Hepatocyte (in vitro differentiated cells): ENCODE measurements around the gene ATAD2B. TPM values are rescaled to one million over a fixed set of nuclear protein-coding genes. Genes with fewer than 3 reads are reported as not detected.

Experiments
- DNase-seq: peaks from one replicate; pipeline ENCODE4 v3.0.0-alpha.2; 2016; ENCODE audit warnings: low spot score
- H2AFZ ChIP-seq: fragments of 200-600 bp; sonication (generic); 2 replicates; pipeline ENCODE4 v1.6.0; 2016; ENCODE audit warnings: antibody characterized with exemption, mild to moderate bottlenecking
- H3K27ac ChIP-seq: fragments of 200-600 bp; sonication (generic); 2 replicates; pipeline ENCODE4 v1.5.1; 2016; ENCODE audit warnings: mild to moderate bottlenecking
- H3K27me3 ChIP-seq: fragments of 200-600 bp; sonication (generic); 2 replicates; pipeline ENCODE4 v1.6.1; 2016
- H3K36me3 ChIP-seq: fragments of 200-600 bp; sonication (generic); replicated peaks from 2 replicates; pipeline ENCODE4 v1.5.1; 2016; ENCODE audit warnings: low read depth; ENCODE audit not compliant: insufficient read depth
- H3K4me1 ChIP-seq: fragments of 200-600 bp; sonication (generic); 2 replicates; pipeline ENCODE4 v1.5.1; 2016; ENCODE audit warnings: mild to moderate bottlenecking, moderate library complexity; ENCODE audit not compliant: insufficient read depth
- H3K4me2 ChIP-seq: fragments of 200-600 bp; sonication (generic); 2 replicates; pipeline ENCODE4 v1.6.0; 2016
- H3K4me3 ChIP-seq: fragments of 200-600 bp; sonication (generic); 2 replicates; pipeline ENCODE4 v1.5.1; 2016; ENCODE audit warnings: mild to moderate bottlenecking
- H3K79me2 ChIP-seq: fragments of 200-600 bp; sonication (generic); 2 replicates; pipeline ENCODE4 v1.6.0; 2017; ENCODE audit warnings: mild to moderate bottlenecking
- H3K9me2 ChIP-seq: fragments of 200-600 bp; sonication (generic); replicated peaks from 2 replicates; pipeline ENCODE4 v1.6.0; 2017; ENCODE audit warnings: mild to moderate bottlenecking; ENCODE audit not compliant: insufficient read depth
- H3K9me3 ChIP-seq: fragments of 200-600 bp; sonication (generic); 2 replicates; pipeline ENCODE4 v1.5.1; 2016; ENCODE audit warnings: low read depth, mild to moderate bottlenecking
- H4K20me1 ChIP-seq: fragments of 200-600 bp; sonication (generic); 2 replicates; pipeline ENCODE4 v1.6.0; 2016; ENCODE audit warnings: mild to moderate bottlenecking; ENCODE audit not compliant: insufficient read depth, poor library complexity, severe bottlenecking
- CTCF ChIP-seq: fragments of 200-600 bp; sonication (generic); IDR thresholded peaks from 2 replicates; pipeline ENCODE4 v1.5.1; 2016; ENCODE audit warnings: antibody characterized with exemption, mild to moderate bottlenecking; ENCODE audit not compliant: poor library complexity
- EZH2 ChIP-seq: fragments of 200-600 bp; sonication (generic); IDR thresholded peaks from 2 replicates; pipeline ENCODE4 v1.6.1; 2016; ENCODE audit warnings: antibody characterized with exemption, mild to moderate bottlenecking, borderline replicate concordance
- EZH2phosphoT487 ChIP-seq: fragments of 200-600 bp; sonication (generic); IDR thresholded peaks from one replicate; pipeline ENCODE4 v1.6.1; 2018; ENCODE audit warnings: antibody characterized with exemption, mild to moderate bottlenecking, low read depth, moderate library complexity; ENCODE audit not compliant: unreplicated experiment, severe bottlenecking
- WGBS: methylation state at CpG from one replicate; pipeline ENCODE4 v1.1.6; 2016; ENCODE audit warnings: low lambda C conversion rate; ENCODE audit errors: missing lambda C conversion rate; 5-methylcytosine and 5-hydroxymethylcytosine counted together
- polyA plus RNA-seq: library from polyadenylated mRNA; unstranded; fragments of >200 nt; fragmentation: Nextera tagmentation; extraction: Ambion mirVana; gene quantifications from 2 replicates; pipeline ENCODE4 v1.2.1, GENCODE V29; 2016
- total RNA-seq: library from RNA; depleted of rRNA; stranded (reverse); fragments of >200 nt; gene quantifications from 2 replicates; pipeline ENCODE4 v1.2.3, GENCODE V29; 2014

The ATAD2B gene
- total and polyA plus RNA-seq, 2 experiments from 2014 or later: 6.1 to 17.1 TPM

DNA sequence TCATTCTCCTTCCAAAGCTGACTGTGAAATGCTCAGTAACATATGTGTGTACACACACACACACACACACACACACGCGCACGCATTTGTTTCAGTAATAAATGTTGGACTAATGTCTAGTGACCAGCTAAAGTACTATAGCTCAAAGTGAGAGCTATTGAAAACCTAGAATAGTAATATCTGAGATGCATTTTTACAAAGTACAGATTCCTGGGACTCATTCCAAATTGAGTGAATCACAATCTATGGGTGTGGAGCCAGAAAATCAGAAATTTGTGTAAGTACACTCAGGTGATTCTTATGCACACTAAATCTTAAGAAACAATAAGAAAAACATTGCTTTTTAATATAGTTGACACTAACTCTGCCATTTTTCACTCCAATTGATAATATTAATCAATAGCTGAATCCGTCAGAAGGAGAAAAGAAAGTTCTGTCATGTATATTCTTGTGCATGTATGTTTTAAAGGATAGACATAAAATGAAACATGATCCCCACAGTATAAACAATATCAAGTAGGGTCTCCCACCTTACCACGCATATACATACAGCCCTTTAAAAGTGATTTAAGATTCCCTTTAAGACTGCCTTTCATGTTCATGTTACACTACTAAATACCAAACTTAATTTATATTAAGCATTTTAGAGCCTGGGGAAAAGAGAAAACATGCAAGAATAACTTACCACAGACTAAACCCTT lies 123.5 kb downstream of the ATAD2B start:
- 84% methylated on average over 5 of the region's 5 CpGs for WGBS
- no peak for TF ChIP-seq EZH2
- no peak for TF ChIP-seq EZH2phosphoT487
- TF ChIP-seq CTCF: no peak
- Histone ChIP-seq H3K27me3 (no peaks in the 10 kb centered on the region), H3K4me1 (peaks cover 7% of the 10 kb centered on the region), H3K4me3 (no peak overlapping the region), H3K79me2 (no peaks in the 10 kb centered on the region), H2AFZ (no peak overlapping the region), H3K9me2 (no peaks in the 10 kb centered on the region), H3K36me3 (no peaks in the 10 kb centered on the region), H3K27ac (no peak overlapping the region), H3K4me2 (no peak overlapping the region), H3K9me3 (no peaks in the 10 kb centered on the region), H4K20me1 (no peaks in the 10 kb centered on the region)
- DNase-seq: peak; percentile 7

GRCh38 chr2:23801396-23801795 lies 125.5 kb downstream of the ATAD2B start:
- H2AFZ ChIP-seq: no peak overlapping the region
- no peaks in the 10 kb centered on the region for H3K27me3 ChIP-seq
- H3K4me1 ChIP-seq: peaks cover 7% of the 10 kb centered on the region
- H4K20me1 ChIP-seq: no peaks in the 10 kb centered on the region
- WGBS: 79% methylated on average over 1 of the region's 1 CpG
- DNase-seq: no peak
- H3K79me2 ChIP-seq: no peaks in the 10 kb centered on the region
- H3K4me3 ChIP-seq: no peak overlapping the region
- H3K4me2 ChIP-seq: no peak overlapping the region
- H3K27ac ChIP-seq: no peak overlapping the region
- no peak for TF ChIP-seq EZH2
- no peak for TF ChIP-seq EZH2phosphoT487
- no peak for TF ChIP-seq CTCF
- H3K36me3 ChIP-seq: no peaks in the 10 kb centered on the region
- H3K9me2 ChIP-seq: no peaks in the 10 kb centered on the region
- H3K9me3 ChIP-seq: no peaks in the 10 kb centered on the region

GRCh38 chr2:23794234-23794633 lies 132.7 kb downstream of the ATAD2B start:
- Histone ChIP-seq H3K9me3 (no peaks in the 10 kb centered on the region), H2AFZ (no peak overlapping the region), H3K4me2 (no peak overlapping the region), H3K27me3 (no peaks in the 10 kb centered on the region), H3K4me3 (no peak overlapping the region), H3K9me2 (no peaks in the 10 kb centered on the region), H3K36me3 (no peaks in the 10 kb centered on the region), H3K79me2 (peaks cover 3% of the 10 kb centered on the region), H3K27ac (no peak overlapping the region), H3K4me1 (peaks cover 13% of the 10 kb centered on the region), H4K20me1 (no peaks in the 10 kb centered on the region)
- WGBS: 100% methylated on average over 1 of the region's 1 CpG
- TF ChIP-seq CTCF (no peak), EZH2phosphoT487 (no peak), EZH2 (no peak)
- DNase-seq: no peak
